SK-N-SH (cell line): Measurements from ENCODE around the gene FBXO27. TPM values are rescaled to one million over a fixed set of nuclear protein-coding genes. Genes with fewer than 3 reads are reported as not detected.

ENCODE experiments used
- CTCF ChIA-PET: fragments of 300-600, 350-600 bp; formaldehyde crosslinking; extraction: SDS; loops from one replicate; lab custom pipeline; 2021; lab: Yijun Ruan, JAX
- POLR2A ChIA-PET: fragments of 350-600 bp; sonication (Branson Sonifier 250); formaldehyde crosslinking; extraction: SDS; loops from one replicate; lab custom pipeline; 2020; ENCODE audit warnings: antibody characterized with exemption, inconsistent platforms; lab: Yijun Ruan, JAX
- DNase-seq: peaks from one replicate; pipeline ENCODE4 v3.0.0; 2012
- H2AFZ ChIP-seq: fragments of 200-600 bp; sonication (generic); 2 replicates; pipeline ENCODE4 v1.8.1; 2016; ENCODE audit warnings: antibody characterized with exemption, mild to moderate bottlenecking, low read depth
- H3F3A ChIP-seq: fragments of 200-600 bp; sonication (generic); replicated peaks from 2 replicates; pipeline ENCODE3; 2016; ENCODE audit warnings: antibody characterized with exemption, mild to moderate bottlenecking; ENCODE audit not compliant: insufficient read depth
- H3K27ac ChIP-seq, 2 experiments: fragments of 200-500 bp in 1 of 2; fragments of 200-600 bp in 1 of 2; sonication (Bioruptor generic) in 1 of 2; sonication (generic), shearing (Covaris generic) in 1 of 2; 2 replicates each; pipeline versions ENCODE4 v1.5.1 to v1.6.1; 2014 to 2016; ENCODE audit warnings: low read depth in 2 of 2, inconsistent platforms in 1 of 2, low read length in 1 of 2, mild to moderate bottlenecking in 1 of 2, mixed read lengths in 1 of 2
- H3K27me3 ChIP-seq: fragments of 200-600 bp; sonication (generic), shearing (Covaris generic); 2 replicates; pipeline ENCODE4 v1.6.1; 2016; ENCODE audit warnings: mixed run types; ENCODE audit not compliant: insufficient read depth
- H3K36me3 ChIP-seq, 2 experiments: fragments of 200-500 bp in 1 of 2; fragments of 200-600 bp in 1 of 2; sonication (Bioruptor generic) in 1 of 2; sonication (generic) in 1 of 2; replicated peaks in 1 of 2; 2 replicates each; pipeline versions ENCODE3 to v1.5.1; 2014 to 2016; ENCODE audit warnings: low read length in 1 of 2, mild to moderate bottlenecking in 1 of 2; ENCODE audit not compliant: insufficient read depth in 2 of 2, control insufficient read depth in 1 of 2
- H3K4me1 ChIP-seq, 2 experiments: fragments of 200-500 bp in 1 of 2; fragments of 200-600 bp in 1 of 2; sonication (Bioruptor generic) in 1 of 2; sonication (generic), shearing (Covaris generic) in 1 of 2; 2 replicates each; pipeline versions ENCODE4 v1.5.1 to v1.6.1; 2014 to 2016; ENCODE audit warnings: low read depth in 1 of 2, low read length in 1 of 2, mixed run types in 1 of 2; ENCODE audit not compliant: insufficient read depth in 2 of 2, control insufficient read depth in 1 of 2
- H3K4me2 ChIP-seq: fragments of 200-600 bp; sonication (generic), shearing (Covaris generic); 2 replicates; pipeline ENCODE4 v1.6.1; 2017; ENCODE audit warnings: mixed run types
- H3K4me3 ChIP-seq, 2 experiments: fragments of 200-500 bp in 1 of 2; fragments of 200-600 bp in 1 of 2; sonication (Bioruptor generic) in 1 of 2; sonication (generic), shearing (Covaris generic) in 1 of 2; 2 replicates each; pipeline versions ENCODE4 v1.5.1 to v1.8.1; 2014 to 2016; ENCODE audit warnings: low read depth in 2 of 2, inconsistent platforms in 1 of 2, low read length in 1 of 2, mild to moderate bottlenecking in 1 of 2, mixed read lengths in 1 of 2, moderate library complexity in 1 of 2
- H3K79me2 ChIP-seq: fragments of 200-600 bp; sonication (generic); 2 replicates; pipeline ENCODE4 v1.8.1; 2017; ENCODE audit warnings: mild to moderate bottlenecking; ENCODE audit not compliant: insufficient read depth
- H3K9ac ChIP-seq: fragments of 200-600 bp; sonication (generic); 2 replicates; pipeline ENCODE4 v1.6.1; 2017; ENCODE audit warnings: mixed run types
- H3K9me2 ChIP-seq: fragments of 200-600 bp; sonication (generic); 2 replicates; pipeline ENCODE4 v1.6.1; 2017; ENCODE audit warnings: mixed run types
- H3K9me3 ChIP-seq: fragments of 200-600 bp; sonication (generic); 2 replicates; pipeline ENCODE4 v1.6.1; 2017; ENCODE audit warnings: mixed run types, mild to moderate bottlenecking, moderate library complexity
- H4K20me1 ChIP-seq: fragments of 200-600 bp; sonication (generic); 2 replicates; pipeline ENCODE4 v1.6.1; 2017; ENCODE audit warnings: mild to moderate bottlenecking, mixed run types; ENCODE audit not compliant: insufficient read depth
- CHD2 ChIP-seq: fragments of 150-350 bp; IDR thresholded peaks from 2 replicates; pipeline ENCODE4 v1.6.1; 2018; ENCODE audit warnings: low read length; ENCODE audit not compliant: partially characterized antibody
- EP300 ChIP-seq, 2 experiments: IDR thresholded peaks; 2 replicates each; pipeline versions ENCODE4 v1.4.0 to v1.6.1; 2012; ENCODE audit warnings: borderline replicate concordance in 1 of 2, low read depth in 1 of 2, low read length in 1 of 2
- FOSL2 ChIP-seq: IDR thresholded peaks from 2 replicates; pipeline ENCODE4 v1.4.0; 2012; ENCODE audit warnings: low read depth, mild to moderate bottlenecking, moderate library complexity, borderline replicate concordance
- FOXM1 ChIP-seq: IDR thresholded peaks from 2 replicates; pipeline ENCODE4 v1.4.0; 2012; ENCODE audit warnings: low read depth, mild to moderate bottlenecking
- IRF3 ChIP-seq: fragments of 150-350 bp; IDR thresholded peaks from 2 replicates; pipeline ENCODE4 v1.6.1; 2016; ENCODE audit warnings: mild to moderate bottlenecking, low read depth, low read length
- JUND ChIP-seq: IDR thresholded peaks from 2 replicates; pipeline ENCODE4 v1.4.0; 2012
- NFIC ChIP-seq: IDR thresholded peaks from 2 replicates; pipeline ENCODE4 v1.4.0; 2012; ENCODE audit warnings: borderline replicate concordance
- NRF1 ChIP-seq: IDR thresholded peaks from 2 replicates; pipeline ENCODE4 v1.6.1; 2012; ENCODE audit warnings: low read depth, mild to moderate bottlenecking, low read length
- POLR2AphosphoS5 ChIP-seq: IDR thresholded peaks from 2 replicates; pipeline ENCODE4 v1.6.1; 2012; ENCODE audit warnings: low read depth, low read length
- RAD21 ChIP-seq: IDR thresholded peaks from 2 replicates; pipeline ENCODE4 v1.6.1; 2012; ENCODE audit warnings: mild to moderate bottlenecking, low read length
- RCOR1 ChIP-seq: fragments of 150-350 bp; IDR thresholded peaks from 2 replicates; pipeline ENCODE4 v1.6.1; 2017; ENCODE audit warnings: antibody characterized with exemption, low read length
- RFX5 ChIP-seq: IDR thresholded peaks from 2 replicates; pipeline ENCODE4 v1.6.1; 2012; ENCODE audit warnings: mild to moderate bottlenecking, improper control_type of control experiment, low read length
- SIN3A ChIP-seq: IDR thresholded peaks from 2 replicates; pipeline ENCODE4 v1.6.1; 2012; ENCODE audit warnings: low read depth, mild to moderate bottlenecking, low read length, moderate library complexity, borderline replicate concordance
- TAF1 ChIP-seq: IDR thresholded peaks from 2 replicates; pipeline ENCODE4 v1.6.1; 2012; ENCODE audit warnings: low read depth, mild to moderate bottlenecking, low read length, moderate library complexity, borderline replicate concordance
- TEAD4 ChIP-seq: IDR thresholded peaks from 2 replicates; pipeline ENCODE4 v1.4.0; 2012; ENCODE audit warnings: mild to moderate bottlenecking, borderline replicate concordance; ENCODE audit not compliant: insufficient read depth
- USF2 ChIP-seq: fragments of 150-350 bp; IDR thresholded peaks from 2 replicates; pipeline ENCODE4 v1.6.1; 2017; ENCODE audit warnings: antibody characterized with exemption, low read length, low read depth, borderline replicate concordance
- WGBS: methylation state at CpG from one replicate; pipeline ENCODE4 v1.1.6; 2017; ENCODE audit warnings: low lambda C conversion rate; 5-methylcytosine and 5-hydroxymethylcytosine counted together
- polyA plus RNA-seq, 3 experiments: library from polyadenylated mRNA; depleted of rRNA; stranded (reverse); fragments of >200 nt; gene quantifications; 2 replicates each; pipeline ENCODE4 v1.2.3, GENCODE V29; 2012

Gene FBXO27
- polyA plus RNA-seq (2012; rRNA removed), result 5.0 and 5.8 TPM in 2 replicates
- 4.3 and 4.5 TPM in 2 replicates for polyA plus RNA-seq (2012; cell fraction: cytosol; rRNA removed)
- polyA plus RNA-seq (2012; cell fraction: nucleus; rRNA removed), result 3.2 and 7.6 TPM in 2 replicates

GRCh38 chr19:39032063-39032918 lies at the start of gene FBXO27:
Gene FBXO27, minus strand, starts transcription at chr19:39032549. Its CDS starts 322 bp downstream, at chr19:39032227.
- Histone ChIP-seq H2AFZ (peak within 1 kb of the TSS; percentile 85), H3K9me3 (no peaks in the 10 kb centered on the region), H3K4me1 (peaks cover 0 to 3% of the 10 kb centered on the region in 2 experiments; a peak in 1 of 4 replicates), H3K9me2 (no peaks in the 10 kb centered on the region), H3K79me2 (no peaks in the 10 kb centered on the region), H3K27me3 (no peaks in the 10 kb centered on the region), H4K20me1 (no peaks in the 10 kb centered on the region), H3K4me2 (peak within 1 kb of the TSS; percentile 97), H3K27ac (peak within 1 kb of the TSS in 1 of 2 experiments; percentile 78; a peak in 2 of 4 replicates), H3K36me3 (no peaks in the 10 kb centered on the region)
- ChIA-PET CTCF (interaction anchor here (0.8 to 3.6 kb wide), 3 partner anchors 20 to 51 kb away, joined by 3 to 19 read pairs (median 7); no protein-coding TSS in a partner anchor), POLR2A (no interaction called here)
- WGBS, result 65% methylated on average over 38 of the region's 66 CpGs
- TF ChIP-seq JUND, result no peak
- peak; percentile 56; the same call in 1 of the 2 replicates for TF ChIP-seq NFIC
- TF ChIP-seq, all 33 proteins: peak for 1
- H3K9ac ChIP-seq, result peak within 1 kb of the TSS; percentile 51; the same call in 1 of the 2 replicates
- peak; percentile 84 for DNase-seq
- no peaks in the 10 kb centered on the region for H3F3A ChIP-seq
- peak within 1 kb of the TSS; percentile 60 to 68 for H3K4me3 ChIP-seq

- Histone ChIP-seq H3K27me3 (no peaks in the 10 kb centered on the region), H3K4me1 (peaks cover 0 to 7% of the 10 kb centered on the region in 2 experiments; a peak in 1 of 4 replicates), H3K27ac (no peak overlapping the region), H2AFZ (no peak overlapping the region), H3K9me3 (no peaks in the 10 kb centered on the region), H3F3A (peaks cover 19% of the 10 kb centered on the region), H3K36me3 (no peaks in the 10 kb centered on the region), H3K4me2 (no peak overlapping the region), H4K20me1 (no peaks in the 10 kb centered on the region), H3K9ac (no peak overlapping the region), H3K79me2 (no peaks in the 10 kb centered on the region), H3K4me3 (no peak overlapping the region), H3K9me2 (no peaks in the 10 kb centered on the region)
- ChIA-PET CTCF (no interaction called here), POLR2A (no interaction called here)
- WGBS, result 78% methylated on average over 3 of the region's 3 CpGs
- no peak for DNase-seq
- no peak for TF ChIP-seq SIN3A
- TF ChIP-seq TAF1, result no peak
- TF ChIP-seq RCOR1, result no peak
Measured at GRCh38 chr19:39080431-39080830, 48.1 kb upstream of the FBXO27 start.

- Histone ChIP-seq H3K9me2 (no peaks in the 10 kb centered on the region), H3K9ac (peak overlapping the region; percentile 56; the same call in 1 of the 2 replicates), H4K20me1 (no peaks in the 10 kb centered on the region), H3K4me1 (peaks cover 4 to 10% of the 10 kb centered on the region in 2 experiments; a peak in 2 of 4 replicates), H3K4me3 (peak overlapping the region in 1 of 2 experiments; percentile 18; a peak in 1 of 4 replicates), H3K36me3 (no peaks in the 10 kb centered on the region), H3F3A (peaks cover 27% of the 10 kb centered on the region), H3K79me2 (no peaks in the 10 kb centered on the region), H3K27ac (peak overlapping the region in 1 of 2 experiments; percentile 93; a peak in 2 of 4 replicates), H2AFZ (peak overlapping the region; percentile 35), H3K4me2 (peak overlapping the region; percentile 68; the same call in 1 of the 2 replicates), H3K9me3 (no peaks in the 10 kb centered on the region), H3K27me3 (no peaks in the 10 kb centered on the region)
- CTCF ChIA-PET, result interaction anchor here (0.9 to 2.2 kb wide), 5 partner anchors 12 to 116 kb away, joined by 3 to 8 read pairs (median 3); no protein-coding TSS in a partner anchor
- WGBS, result 8% methylated on average over 7 of the region's 7 CpGs
- POLR2A ChIA-PET, result no interaction called here
- DNase-seq, result no peak
- TF ChIP-seq FOSL2 (peak; percentile 90), RAD21 (no peak), IRF3 (no peak), POLR2AphosphoS5 (peak; percentile 55; the same call in 1 of the 2 replicates), CHD2 (no peak), NFIC (peak; percentile 93), USF2 (no peak), TEAD4 (peak; percentile 84; the same call in 1 of the 2 replicates), EP300 (IDR thresholded peaks at IDR 0.05; ENCODE audit: borderline replicate concordance in 1 of 2, low read depth in 1 of 2, low read length in 1 of 2) (peak in 1 of 2 experiments; percentile 84; a peak in 1 of 4 replicates), SIN3A (no peak; the same call in 1 of the 2 replicates), FOXM1 (0 out of 2 replicates have a peak, but pooled peaks have one; percentile 56), RFX5 (no peak), NRF1 (no peak)
Measured at GRCh38 chr19:39078436-39079200, 46.3 kb upstream of the FBXO27 start.
